HG03103 (cell line): ENCODE results near the gene MMP15.
"Not testable (repeated sequence)": the region's sequence is repeated elsewhere in the genome, so short reads cannot be mapped to it uniquely, and the experiment has no call there.

ENCODE experiments used
- ATAC-seq: cut with Tn5 transposase; IDR thresholded peaks from one replicate; pipeline ENCODE4 v1.9.1; 2021; ENCODE audit warnings: low read depth; ENCODE audit not compliant: unreplicated experiment

Gene MMP15

DNA sequence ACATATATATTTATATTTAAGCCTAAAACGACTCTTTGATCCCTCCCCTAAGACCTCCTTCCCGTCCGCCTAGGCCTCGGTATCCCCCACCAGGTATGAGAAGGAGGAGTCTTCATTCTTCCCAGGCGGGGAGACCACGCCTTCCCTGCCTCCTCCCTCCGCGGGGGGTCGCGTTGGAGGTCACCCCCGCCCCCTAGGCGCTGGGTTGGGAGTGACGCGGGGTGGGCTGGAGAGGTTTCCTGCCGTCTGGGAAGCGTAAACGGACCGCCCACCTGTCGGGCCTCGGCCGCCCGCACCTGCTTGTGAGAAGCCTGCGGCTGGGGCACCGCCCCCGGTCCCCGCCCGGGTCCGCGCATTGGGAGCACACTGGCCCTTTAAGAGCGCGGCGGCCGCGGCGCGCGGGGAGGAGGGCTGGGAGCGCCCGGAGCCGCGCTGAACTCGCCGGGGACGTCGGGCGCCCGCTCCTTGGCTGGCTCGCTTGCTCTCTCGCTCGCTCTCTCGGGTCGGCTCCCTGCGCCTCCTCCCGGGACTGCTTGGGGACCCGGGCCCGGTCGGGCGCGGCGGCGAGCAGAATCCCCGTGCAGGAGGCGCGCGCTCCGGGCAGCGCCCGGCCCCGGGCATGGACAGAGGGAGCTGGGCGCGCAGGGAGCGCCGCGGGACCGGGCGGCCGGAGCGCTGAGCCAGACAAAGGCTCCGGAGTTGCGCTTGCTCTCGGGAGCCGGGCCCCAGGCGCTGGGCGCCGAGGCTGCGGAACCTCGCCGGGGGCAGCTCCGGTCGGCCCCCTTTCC is at the start of gene MMP15:
Gene MMP15 (plus strand): TSS at position 404 of the 788 bp plus-strand sequence. CDS start 597 bp downstream, outside the sequence.
- ATAC-seq, result peak; percentile 53

GRCh38 chr16:57976331-57976796 is 49.2 kb upstream of the MMP15 start:
- ATAC-seq, result no peak

- no peak for ATAC-seq
These were observed 48.0 kb upstream of the MMP15 start for GRCh38 chr16:57977418-57978069.

- ATAC-seq, result not testable (repeated sequence)
These were observed 47.5 kb upstream of the MMP15 start for GRCh38 chr16:57978070-57978465.

DNA sequence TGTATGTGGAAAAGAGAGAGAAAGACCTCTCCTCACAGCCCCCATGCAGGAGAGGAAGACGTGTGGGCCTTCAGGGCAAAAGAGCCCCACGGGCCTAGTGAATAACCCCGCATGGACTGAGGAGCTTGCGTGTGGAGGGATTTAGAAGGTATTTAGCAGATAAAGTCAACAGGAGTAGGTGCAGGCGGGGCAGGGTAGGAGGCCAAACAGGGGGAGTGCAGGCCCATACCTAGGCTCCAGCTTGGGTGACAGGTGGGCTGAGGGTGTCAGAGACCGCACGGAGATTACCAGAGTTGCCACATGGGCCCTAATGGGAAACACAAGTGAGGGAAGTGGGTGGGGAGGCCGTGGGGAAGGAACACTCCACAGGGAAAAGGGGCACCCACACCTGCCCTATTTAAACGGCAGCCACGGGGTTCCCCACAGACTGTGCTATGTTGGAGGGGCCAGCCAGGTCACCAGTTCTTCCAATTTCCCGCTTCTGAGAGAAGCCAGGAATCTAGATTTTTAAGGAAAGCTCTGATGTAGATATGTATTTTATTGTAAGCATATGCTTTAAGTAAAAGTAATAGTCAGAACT is 46.5 kb upstream of the MMP15 start:
- ATAC-seq, result no peak

GRCh38 chr16:57981636-57982035 is 43.9 kb upstream of the MMP15 start:
- no peak for ATAC-seq

DNA sequence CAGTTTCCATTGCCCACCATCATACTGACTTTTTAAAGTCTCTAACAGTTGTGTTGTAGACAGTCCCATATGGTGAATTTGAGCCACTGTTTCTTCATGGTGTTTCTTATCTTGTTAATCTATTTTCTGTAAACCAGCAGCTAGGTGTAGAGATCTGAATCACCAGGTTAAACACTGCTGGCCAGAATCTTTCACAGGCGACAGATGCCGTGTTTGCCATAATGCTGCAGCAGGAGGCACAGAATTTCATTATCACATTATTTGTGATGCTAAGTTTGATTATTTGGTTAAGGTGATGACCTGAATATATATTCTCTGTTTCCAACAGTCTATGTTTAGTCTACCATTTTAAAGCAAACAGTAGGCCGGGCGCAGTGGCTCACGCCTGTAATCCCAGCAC is 43.2 kb upstream of the MMP15 start:
- ATAC-seq, result no peak

- peak; percentile 76 for ATAC-seq
These were observed 40.9 kb upstream of the MMP15 start for GRCh38 chr16:57984443-57985203.

DNA sequence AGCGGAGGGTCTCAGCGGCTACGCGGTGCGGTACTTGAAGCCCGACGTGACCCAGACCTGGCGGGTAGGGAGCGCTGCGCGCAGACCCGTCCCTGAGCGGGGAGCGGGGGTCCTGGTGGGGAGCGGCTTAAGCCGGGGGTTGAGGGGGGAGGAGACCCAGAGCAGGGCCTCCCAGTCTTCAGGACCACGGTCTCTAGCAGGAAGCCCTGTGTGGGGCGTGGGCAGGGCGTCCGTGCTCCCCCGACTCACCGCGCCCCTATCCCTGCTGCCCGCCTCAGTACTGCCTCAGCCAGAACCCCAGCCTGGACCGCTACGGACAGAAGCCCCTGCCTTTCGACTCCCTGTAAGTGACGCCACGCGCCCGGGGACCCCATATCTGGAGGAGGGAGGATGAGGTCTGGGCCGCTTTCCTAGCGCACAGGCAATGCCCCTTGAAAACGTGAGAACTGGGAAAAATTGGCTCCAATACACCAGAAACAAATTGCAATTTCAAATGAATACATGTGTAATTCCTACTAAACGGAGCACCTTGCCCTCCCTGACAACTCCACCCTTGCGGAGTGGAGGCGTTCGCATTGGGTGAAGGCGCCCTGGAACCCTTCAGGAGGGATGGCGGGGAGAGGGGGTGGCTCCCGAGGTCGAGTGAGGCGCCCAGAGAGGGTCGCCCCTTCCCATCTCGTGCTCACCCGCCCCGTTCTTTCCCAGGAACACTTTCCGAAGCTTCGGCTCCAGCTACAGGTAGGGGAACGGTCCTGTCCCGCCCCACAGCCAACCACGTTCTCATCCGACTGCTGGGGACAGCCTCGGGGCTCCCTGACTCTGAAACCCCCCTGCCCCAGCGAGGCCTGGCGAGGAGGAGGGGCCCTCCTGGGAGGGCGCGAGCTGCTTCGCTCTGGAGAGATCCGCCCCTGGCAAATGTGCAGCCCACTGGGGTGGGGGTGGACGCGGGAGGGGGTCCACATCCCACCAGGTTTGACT is 40.1 kb upstream of the MMP15 start:
- ATAC-seq, result no peak

DNA sequence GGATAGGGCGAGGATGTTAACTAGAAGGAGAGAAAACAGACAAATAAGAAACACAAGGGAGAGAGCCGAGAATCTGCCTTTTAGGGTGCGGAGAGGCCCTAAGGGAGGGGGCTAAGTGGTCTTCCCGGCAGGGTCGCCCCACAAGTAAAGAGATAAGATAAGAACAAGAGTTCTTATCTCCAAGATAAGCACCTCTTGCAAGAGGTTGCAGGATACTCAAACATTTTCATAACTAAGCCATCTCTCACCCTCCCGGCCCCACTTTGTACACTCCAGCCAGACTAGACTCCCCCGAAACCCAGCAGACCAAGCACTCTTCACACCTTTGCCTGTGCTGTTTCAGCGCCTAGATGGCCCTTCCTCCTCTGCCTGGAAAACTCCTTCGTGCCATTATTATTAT is 39.4 kb upstream of the MMP15 start:
- no peak for ATAC-seq

DNA sequence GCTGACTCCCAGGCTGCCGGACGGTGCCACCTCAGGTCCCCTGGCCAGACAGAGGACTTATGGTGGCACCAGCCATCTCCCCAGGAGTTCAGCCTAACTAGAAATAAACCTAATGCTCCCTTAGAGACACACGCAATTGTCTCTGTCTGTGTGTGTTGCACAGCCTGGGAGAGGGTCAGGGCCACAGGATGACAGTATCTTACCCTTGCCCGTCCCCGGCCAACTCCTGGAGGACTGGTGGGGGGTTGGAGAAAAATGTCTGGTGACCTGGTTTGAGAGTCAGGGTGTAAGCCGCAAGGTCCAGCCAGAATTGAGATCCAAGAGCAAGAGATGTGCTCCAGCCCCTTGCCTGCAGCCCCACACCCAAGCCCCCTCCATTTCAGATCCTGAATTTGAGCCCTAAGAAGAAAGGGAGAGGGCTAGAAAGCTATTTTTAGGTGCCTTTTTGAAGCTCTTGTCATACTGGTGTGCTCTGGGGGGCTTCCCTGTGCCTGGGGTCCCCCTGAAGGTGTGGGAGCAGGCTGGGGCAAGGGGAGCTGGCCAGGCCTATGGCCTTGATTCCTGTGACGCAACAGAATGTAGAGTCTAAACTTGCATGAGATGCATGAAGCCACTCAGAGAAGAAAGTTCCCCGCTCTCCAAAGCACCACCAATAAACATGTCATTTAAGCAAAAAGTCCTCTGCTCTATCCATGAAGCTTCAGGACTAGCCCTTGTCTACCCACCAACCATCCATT is 37.9 kb upstream of the MMP15 start:
- ATAC-seq, result no peak

- ATAC-seq, result no peak
These were observed 36.6 kb upstream of the MMP15 start for GRCh38 chr16:57988929-57989328.

DNA sequence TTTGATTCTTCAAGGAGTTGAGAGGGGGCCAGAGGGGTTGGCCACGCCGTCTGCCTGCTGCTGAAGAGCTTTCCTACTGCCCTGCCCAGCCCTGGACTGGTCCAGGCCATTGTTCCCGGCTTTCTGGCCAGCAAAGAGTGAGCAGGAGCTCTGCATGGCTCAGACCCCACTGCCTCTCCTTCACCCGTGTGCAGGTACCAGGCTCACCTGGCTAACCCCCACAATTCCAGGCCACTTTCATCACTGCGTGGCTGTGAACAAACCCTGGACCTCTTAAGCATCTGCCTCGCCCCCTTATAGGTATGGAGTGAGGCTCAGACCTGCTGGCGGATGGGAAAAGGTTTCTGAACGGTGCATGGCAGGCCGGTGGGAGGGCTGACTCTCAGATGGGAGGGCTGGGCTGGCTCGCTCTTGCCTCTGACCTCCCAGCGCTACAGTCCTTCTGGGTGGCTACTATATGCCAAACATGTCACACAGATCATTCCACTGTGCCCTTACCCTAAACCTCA is 33.9 kb upstream of the MMP15 start:
- ATAC-seq, result no peak

- no peak for ATAC-seq
These were observed 33.5 kb upstream of the MMP15 start for GRCh38 chr16:57992084-57992483.

DNA sequence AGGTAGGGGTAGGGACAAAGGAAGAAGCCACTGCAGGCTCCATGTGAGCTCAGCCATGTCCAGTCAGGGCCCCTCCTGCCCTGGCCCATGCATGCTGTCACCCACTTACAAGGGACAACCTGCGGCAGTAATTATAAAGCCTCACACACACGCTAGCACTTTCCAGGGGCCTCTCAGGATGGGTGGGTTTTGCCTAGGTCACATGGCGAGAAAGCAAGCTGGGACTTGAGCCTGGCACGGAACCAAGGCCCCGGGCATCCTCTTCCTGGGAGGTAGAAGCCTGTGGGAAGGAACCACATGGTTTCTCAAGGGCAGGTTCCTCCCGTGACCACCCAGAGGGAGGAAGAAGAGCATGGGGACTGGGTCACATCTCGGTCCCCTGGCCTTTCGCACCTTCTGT is 32.1 kb upstream of the MMP15 start:
- ATAC-seq, result no peak

- no peak for ATAC-seq
These were observed 31.7 kb upstream of the MMP15 start for GRCh38 chr16:57993897-57994296.

GRCh38 chr16:57994361-57994760 is 31.2 kb upstream of the MMP15 start:
- no peak for ATAC-seq

GRCh38 chr16:57994778-57995177 is 30.8 kb upstream of the MMP15 start:
- ATAC-seq, result peak; percentile 72
